NCI-H146 treated with DMSO at 0.1 percent for 48 hours (cell line): ENCODE measurements around the gene MLH3.

Source experiments
- DNase-seq: peaks from one replicate; lab custom pipeline; 2025; ENCODE audit not compliant: unreplicated experiment; lab: John Stamatoyannopoulos, UW

MLH3 gene

DNA sequence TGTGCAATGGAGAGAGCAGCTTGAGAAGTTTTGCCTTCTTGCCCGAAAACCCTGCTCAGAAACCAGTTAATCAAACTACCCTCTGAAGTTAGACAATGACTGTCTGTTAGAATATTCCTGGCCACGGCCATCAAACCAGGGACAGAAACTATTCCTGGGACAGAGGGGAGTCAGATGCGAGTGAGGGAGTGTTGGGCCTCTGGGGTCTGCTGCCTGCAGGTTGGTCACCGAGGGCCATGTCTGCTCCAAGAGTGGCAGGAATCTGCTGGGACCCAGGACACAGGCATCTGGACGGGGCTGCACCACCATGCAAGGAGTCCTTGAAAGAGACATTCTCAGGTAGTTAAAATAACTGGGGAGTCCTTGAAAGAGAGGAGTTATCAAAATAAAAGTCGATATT, 65.5 kb downstream of the MLH3 start:
- no peak for DNase-seq

DNA sequence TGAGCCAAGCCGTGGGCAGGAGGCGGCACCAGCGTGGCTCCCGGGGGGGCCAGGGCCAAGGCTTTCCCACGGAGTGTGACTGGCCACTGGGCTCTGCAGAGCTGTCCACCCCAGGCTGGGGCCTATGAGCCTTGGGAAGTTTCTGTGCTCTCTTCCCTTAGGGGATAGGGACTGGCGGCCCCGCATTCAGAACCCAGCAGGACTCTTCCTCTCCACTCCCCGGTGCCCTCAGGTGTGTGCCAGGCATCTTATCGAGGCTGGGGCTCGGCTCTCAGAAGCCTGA, 66.3 kb downstream of the MLH3 start:
- no peak for DNase-seq

DNA sequence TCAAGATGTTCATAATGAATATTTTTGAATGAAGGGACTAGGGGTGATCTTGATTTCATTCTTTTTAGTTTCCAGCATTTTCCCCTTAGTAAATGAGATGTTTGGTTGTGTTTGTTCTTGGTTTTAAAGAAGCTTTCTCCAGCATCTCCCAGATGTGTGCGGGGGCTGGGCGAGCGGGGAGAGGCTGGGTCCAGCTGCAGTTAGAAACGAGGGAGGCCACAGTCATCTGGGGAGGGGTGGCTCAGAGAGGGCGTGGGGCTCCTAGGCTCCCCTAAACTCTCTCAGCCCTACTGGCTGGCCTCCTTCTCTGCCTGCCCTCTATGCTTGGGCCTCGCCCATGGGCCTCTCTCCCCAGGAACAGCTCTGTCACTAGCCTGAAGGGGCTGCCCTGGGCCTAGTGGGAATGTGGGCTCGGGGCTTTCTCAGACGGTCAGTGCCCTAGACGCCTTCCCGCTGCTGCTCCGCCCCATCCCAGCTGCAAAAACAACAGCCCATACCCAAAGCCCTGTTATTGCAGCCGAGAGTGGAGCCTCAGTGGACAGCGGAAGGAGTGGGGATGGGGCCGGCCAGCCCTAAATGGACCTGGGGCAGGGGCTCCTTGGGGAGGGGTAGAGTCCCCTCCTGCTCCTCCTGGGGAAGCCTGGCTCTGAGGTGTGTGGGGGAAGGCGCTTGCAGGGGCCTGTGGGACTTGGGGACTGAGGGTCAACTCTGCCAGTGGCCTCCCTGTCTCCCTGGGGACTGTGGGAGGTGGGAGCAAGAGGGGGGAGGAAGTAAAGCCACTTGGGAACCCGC, 66.8 kb downstream of the MLH3 start:
- no peak for DNase-seq

DNA sequence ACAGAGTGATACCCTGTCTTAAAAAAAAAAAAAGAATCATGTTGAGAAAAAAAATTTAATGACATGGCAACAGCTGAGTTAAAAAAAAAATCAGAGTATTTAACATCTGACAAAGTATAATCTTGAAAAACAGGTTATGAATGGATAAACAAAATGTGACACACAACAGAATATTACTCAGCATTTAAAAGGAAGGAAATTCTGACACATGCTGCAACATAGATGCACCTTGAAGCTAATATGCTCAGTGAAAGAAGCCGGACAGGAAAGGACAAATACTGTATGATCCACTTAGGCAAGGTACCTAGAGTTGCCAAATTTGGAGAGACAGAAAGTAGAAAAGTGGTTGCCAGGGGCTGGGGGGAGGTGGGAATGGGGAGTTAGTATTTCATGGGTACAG, 67.9 kb downstream of the MLH3 start:
- no peak for DNase-seq

DNA sequence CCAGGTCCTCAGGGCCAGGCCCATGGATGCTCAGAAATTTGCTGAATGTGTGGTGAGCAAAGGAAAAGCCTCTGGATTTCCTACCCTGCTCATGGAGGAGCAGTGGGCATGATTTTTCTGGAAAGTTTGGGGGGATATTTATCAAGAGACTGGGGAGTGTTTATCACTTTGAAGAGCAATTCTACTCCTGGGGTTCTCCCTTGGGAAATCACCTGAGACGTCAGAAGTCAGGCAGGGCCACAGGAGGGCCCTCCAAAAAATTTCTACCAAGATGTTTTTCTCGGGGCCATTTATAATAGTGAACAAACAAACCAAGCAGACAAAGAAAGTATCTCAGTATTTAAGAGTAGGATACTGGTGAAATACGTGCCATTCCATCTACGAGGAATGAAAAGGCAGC, 68.6 kb downstream of the MLH3 start:
- no peak for DNase-seq

DNA sequence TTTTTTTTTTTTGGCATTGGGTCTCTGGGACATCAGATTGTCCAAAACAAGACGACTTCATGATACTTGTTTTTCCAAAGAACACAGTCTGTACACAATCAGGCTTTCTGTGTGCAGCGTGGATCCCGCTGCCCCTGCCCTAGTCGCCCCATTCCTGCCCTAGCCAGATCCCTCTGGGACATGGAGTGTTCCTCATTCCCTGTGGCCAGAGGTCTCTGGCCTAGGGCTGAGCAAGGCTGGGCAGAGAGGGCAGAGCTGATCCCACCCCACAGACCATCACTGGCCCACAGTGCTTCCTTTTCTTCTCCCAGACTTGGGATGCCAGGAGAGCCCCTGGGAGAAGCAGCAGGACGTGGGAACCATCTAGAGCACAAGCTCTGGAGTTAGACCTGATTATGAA, 69.4 kb downstream of the MLH3 start:
- DNase-seq = no peak

DNA sequence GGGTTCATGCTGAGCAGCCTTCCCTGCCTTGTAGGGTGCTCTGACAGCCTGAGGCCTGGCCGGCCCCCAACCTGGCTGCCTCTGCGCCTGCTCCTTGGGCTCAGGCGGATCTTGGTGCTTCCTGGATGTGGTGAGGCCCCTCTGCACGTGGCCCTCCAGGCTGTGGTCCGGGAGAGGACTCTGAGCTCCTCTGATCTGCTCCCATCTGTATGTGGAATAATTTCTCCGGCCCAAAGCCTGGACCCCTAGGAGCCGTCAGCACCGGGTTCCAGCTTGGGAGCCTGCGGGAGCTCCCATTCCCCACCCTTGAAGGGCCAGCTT, 69.8 kb downstream of the MLH3 start:
- DNase-seq = no peak

DNA sequence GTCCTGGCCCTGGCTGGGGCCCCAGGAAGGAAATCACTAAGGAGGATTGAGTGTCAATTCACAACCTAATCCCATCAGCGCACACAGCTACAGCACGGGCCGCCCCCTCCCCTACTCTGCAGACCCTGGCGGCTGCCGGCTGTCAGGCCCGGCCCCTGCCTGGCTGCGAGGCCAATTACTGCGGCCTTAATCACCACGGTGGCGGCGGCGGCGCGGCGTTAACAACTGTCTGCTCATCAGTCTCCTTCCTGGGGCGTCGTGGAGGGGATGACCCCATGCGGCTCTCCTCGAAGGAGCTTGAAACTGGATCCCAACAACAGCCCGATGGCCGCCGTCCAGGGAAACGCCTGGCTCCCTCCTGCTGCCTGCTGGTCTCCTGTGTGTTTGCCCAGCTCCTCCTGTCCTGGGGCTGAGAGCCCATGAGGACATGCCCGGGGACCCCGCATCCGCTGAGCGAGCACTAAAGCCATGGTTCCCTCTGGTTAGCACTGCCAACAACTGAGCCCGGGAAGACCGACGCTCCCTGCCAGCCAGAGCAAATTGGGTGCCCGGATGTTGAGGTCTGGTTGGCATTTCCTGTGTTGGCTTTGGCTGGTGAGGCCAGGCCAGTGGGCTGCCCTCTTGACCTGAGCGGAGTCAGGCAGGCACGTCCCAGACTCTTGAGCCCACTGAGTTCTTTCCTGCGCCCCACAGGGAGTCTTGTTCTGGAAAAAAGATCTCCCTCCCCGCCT, 70.4 kb downstream of the MLH3 start:
- peak; percentile 12 for DNase-seq

DNA sequence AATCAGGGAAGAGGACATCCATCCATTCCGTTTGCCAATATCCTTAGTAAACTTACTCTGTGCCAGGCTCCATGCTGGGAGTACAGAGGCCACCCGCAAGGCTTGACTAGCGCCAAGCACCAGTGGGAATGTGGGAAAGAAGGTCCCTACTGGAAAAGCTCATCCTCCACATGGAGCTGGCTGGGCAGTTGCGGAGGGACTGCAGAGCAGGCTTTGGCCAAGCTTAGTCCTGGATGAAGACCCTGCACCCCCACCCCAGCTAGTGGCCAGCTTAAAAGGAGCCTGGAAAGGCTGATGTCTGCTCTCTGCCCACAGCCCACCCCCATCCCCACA, 70.9 kb downstream of the MLH3 start:
- DNase-seq = no peak

DNA sequence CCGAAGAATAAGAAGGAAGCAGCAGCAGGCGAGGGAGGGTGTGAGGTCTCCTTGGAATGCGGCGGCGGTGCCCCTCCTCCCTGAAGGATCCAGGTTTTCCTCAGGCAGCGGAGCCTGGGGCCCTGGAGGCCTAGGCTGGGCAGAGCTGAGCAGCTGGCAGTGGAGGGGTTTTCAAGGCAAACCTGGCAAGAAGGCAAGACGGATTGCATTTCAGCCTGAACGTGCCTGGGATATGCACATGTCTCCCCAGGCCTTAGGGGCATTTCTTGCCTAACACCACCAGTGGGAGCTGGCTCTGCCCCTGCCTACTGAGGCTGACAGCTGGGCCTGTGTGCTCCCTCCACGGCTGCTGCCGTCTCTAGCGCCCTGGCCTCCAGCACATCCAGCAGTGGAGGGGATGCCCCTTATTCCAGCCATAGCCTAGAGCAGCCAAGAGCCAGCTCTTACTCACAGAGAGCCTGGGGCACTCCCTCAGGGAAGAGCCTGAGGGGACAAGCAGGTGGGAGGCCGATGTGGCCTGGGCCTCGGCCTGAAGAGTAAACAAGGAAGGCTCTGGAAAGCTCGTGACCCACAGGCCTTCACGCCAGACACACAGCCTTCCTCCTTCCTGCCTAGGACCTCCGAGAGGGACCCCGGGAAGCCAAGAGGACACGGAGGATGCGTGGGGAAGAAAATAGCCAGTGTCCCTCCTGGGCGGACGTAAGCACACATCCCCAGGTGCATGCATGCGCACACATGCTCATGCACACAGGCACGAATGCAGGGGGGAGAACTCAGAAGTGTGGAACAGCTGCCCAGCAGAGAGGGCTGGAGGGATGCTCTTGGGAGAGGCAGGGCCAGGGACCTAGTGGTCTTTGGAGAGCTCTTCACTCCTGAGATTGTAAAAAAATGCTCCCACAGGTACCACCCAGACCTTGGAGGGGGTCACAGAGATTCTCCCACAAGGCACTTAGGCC, 71.5 kb downstream of the MLH3 start:
- peak; percentile 43 for DNase-seq

DNA sequence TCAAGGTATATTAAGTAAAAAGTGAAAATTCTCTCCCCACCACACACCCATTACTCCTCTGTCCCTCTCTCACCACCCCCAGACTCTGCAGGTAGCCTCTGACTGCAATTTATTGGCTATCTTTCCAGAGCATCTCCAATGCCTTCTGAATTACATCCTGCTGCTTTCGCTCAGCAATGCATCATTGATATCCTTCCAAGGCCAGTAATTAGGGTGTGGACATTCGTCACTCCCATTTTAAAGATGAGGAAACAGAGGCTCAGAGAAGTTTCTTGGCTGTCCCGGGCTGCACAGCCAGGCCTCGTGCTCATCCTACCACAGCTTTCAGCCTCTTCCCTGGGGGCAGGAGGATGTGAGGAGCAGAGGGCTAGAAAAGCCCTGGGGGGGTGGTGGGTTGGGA, 72.2 kb downstream of the MLH3 start:
- DNase-seq = no peak

DNA sequence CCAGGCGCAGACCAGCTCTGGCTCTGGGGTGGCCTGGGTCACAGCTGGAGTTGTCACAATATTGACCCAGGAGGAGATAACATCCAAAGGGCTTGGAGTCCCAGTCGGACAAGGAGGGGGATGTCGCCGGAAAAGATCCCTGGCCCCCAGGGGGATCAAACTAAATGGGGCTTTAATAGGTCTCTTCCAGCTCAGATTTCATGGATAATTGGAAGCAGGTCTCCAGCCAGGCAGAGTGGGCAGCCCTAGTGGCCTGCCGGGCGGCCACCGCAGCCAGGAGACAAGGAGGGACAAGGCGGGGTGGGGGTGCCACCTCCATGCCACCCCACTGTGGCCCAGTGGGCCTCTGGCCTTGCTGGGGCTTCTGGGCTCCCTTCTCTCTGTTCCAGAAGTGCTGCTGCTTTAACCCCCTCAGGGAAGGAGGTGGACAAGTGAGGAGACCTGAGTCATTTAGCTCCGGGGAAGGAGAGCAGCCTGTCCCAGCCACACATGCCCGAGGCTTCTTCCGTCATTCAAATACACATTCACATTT, 72.8 kb downstream of the MLH3 start:
- DNase-seq = peak; percentile 61

DNA sequence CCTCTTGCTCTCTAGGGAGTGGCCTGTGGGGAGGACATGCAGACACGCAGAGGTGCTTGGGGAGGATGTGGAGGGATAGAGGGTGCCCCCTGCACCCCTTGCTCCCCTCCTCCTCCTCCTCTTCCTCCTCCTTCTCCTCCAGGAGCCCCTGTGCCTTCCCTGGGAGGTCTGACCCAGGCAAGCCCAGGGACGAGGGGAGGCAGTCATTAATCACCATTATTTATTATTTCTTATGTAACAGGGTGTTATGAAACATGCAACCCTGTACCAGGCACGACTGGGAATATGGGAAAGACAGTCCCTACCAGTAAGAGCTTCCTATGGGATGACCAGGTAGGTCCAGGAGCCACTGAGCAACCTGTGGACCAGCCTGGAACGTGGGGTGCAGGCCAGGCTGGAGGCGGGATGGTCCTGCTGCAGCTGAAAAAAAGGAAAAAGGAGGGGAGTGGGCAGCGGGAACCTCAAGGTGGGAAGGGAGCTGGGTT, 73.3 kb downstream of the MLH3 start:
- DNase-seq = no peak

DNA sequence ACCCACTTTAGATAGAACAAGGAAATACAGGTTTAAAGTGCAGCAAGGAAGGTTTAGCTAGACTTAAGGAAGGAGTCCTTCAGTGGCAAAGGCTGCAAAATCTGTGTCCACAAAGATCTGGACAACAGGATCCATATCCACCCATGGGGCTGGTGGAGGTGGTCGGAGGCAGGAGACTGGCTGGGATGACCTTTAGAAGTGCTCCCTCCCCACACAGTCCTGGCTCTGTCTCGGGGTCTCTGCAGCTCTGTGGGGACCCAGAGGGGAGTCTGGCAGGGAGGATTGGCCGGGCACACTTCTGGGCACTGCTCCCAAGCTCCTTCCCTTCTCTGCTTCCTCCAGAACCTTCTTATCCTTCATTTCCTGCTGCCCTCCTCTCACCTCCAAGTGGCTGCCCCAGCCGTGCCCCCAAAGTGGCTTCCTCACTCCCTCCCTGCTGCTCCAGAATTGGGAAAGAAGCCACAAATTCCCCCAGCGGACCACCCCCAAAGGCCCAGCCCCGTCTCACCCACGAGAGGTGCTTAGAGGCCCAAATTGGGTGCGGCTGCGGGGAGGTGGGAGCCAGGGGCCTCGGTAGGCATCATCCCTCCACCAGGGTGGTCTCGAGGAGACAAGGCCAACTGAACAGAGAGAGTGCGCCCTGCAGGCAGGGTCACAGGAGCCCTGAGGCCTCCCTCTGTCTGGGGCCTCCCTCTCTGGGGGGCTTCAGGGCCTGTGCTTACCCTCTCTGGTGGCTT, 73.9 kb downstream of the MLH3 start:
- no peak for DNase-seq

DNA sequence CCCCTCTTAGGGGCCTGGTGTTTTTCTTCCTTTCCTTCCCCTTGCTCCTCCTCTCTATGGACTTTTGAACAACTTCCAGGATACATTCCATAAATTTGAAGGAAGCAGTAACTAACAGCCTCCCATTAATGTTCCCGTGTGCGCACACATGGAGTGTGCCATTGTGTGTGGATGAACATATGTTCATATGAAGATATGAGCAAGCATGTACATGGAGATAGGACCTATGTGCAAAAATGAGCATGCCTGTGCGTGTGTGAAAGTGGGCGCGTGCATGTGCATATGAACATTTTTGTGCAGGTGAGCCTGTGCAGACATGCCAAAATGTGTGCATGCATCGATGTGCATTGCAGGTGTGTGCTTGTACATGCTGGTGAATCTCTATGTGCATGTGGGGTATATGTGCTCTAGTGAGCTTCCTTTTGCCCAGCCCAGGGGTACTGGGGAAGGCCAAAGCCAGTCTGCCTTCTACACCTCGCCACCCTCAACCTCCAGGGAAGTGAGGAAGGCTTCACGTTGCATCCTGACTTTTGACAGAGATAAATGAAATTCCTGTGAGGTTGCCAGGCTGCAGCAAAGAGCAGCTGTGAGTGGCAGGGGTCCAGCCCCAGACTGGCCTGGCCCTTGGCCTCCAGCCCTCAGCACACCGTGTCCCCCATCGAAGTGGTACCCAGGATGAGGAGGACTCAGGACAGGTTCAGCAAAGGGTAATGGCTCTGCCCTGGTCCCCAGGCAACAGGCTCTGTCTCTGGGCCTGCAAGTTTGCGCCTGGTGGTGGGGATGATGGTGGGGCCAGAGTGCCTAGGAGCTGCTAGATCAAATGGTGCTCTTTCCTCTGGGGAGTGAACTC, 74.8 kb downstream of the MLH3 start:
- no peak for DNase-seq

DNA sequence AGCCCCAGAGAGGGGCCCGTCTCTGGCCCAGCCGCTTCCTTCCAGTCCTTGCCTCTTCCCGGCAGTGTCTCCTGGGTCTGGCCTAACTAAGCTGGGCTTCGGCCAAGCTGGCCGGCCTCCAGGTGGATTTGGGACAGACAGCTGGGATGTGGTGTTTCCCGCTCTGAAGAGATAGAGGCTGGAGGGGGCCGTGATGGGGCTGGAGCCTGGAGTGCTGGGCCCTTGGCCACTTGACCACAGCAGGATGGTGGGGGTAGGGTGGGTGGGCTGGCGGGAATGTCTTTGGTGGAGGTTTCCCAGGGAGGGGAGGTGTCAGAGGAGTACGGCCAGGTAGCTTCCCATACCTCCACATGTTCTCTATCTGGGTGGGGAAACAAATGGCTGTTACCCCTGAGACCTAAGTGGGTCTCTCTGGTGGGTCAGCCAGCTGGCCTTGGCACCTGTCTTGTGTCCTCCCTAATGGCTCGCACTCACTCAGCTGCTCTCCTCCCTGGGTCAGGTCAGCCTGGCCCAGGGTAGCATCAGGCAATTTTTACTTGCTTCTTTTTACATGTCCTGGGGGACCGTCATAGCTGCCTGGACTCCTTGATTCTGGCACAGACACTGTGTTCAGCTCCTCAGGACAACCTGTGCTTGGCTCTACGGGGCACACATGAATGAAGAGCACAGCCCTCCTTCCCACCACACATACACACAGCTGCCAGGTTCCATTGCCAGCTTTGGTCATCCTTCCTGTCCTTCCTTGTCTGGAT, 76.0 kb downstream of the MLH3 start:
- no peak for DNase-seq

DNA sequence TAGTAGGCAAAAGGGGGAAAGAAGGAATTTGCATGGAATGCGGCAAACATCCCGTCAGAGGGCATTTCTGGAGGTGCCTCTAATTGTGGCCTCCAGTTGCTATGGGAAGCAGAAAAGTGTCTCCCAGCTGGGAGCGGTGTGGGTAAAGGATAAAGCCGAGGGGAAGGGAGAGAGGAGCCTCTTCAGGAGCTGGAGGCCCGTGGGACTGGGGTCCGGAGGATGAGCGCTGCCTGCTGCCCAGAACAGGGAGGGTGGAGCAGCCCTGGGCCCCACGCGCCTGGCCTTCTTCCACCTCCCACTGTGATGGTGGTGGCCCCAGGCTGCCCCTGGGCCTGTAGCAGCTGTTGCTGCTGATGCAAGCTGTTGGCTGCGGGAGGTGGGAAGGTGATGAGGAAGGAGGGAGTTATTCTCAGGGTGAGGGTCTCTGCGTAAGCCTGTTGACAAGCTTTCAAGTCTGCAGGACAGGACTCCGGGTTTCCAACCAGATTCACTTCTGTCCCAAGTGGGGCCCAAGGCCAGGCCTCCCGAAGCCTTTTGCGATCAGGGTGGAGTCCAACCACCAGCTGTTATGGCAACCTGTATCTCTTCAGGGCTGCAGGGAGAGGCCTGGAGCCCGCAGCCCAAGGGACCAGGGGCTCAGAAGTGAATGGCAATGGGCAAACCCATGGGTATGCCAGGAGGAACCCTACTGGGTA, 76.8 kb downstream of the MLH3 start:
- DNase-seq = no peak

DNA sequence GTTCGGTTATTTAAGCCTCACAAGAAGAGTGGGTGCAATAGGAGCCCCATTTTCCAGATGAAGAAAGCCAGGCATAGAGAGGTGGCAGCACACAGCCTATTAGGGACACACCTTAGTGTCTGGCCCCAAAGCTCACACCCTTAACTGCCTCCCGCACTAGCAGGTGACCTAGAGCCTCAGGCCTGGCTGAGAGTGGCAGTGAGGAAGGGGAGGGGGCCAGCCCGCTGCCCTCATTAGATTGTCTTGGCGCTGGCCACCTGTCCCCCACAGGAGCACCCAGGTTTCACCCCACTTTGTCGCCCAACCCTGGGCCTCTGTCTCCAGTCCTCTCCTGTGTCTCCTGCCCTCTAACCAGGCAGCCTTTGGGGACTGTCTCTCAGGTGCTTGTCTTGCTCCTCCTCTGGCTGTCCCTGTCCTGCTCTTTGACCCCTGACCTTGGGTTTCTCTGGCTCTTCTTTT, 77.3 kb downstream of the MLH3 start:
- no peak for DNase-seq
